ENCODE results near the gene THY1.
"Not testable (repeated sequence)": the region's sequence is repeated elsewhere in the genome, so short reads cannot be mapped to it uniquely, and the experiment has no call there.

Gene THY1

DNA sequence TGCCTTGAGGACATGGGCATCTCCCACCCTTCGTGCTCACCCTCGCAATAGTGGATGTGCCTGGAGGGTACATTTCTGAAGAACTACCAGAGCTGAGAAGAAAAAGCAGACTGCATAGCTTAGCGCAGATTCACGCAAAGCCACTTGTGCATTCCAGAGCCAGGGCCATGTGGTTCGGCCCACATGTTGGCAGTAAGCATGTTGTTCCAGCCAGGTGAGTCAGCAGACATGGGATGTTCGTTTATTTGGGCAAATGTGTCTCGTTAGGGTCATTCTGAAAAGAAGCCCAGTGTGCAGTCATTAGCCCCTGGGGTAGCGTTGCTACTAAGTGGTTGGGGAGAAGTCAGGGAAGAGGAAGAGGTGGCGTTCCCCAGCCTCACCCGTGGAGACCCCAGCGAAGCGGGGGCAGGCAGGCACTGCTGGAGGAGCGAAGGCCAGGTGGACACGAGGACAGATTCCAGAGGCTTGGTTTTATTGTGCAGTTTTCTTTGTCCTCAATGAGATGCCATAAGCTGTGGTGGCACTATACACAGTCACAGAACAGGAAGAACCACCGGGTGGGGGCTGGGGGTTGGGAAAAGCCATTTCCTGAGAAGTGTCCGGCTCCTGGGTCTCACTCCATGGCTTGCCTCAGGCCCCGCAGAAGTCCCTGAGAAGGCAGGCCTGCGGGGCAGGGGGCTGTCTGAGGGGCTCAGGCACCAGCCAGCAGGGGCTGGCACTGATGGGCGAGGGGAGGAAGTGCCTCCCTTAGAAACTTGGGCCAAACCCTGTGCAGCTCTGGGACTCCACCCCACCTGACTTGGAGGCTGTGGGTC is 5.0 kb downstream of the THY1 start:
- no peak for DNase-seq

DNA sequence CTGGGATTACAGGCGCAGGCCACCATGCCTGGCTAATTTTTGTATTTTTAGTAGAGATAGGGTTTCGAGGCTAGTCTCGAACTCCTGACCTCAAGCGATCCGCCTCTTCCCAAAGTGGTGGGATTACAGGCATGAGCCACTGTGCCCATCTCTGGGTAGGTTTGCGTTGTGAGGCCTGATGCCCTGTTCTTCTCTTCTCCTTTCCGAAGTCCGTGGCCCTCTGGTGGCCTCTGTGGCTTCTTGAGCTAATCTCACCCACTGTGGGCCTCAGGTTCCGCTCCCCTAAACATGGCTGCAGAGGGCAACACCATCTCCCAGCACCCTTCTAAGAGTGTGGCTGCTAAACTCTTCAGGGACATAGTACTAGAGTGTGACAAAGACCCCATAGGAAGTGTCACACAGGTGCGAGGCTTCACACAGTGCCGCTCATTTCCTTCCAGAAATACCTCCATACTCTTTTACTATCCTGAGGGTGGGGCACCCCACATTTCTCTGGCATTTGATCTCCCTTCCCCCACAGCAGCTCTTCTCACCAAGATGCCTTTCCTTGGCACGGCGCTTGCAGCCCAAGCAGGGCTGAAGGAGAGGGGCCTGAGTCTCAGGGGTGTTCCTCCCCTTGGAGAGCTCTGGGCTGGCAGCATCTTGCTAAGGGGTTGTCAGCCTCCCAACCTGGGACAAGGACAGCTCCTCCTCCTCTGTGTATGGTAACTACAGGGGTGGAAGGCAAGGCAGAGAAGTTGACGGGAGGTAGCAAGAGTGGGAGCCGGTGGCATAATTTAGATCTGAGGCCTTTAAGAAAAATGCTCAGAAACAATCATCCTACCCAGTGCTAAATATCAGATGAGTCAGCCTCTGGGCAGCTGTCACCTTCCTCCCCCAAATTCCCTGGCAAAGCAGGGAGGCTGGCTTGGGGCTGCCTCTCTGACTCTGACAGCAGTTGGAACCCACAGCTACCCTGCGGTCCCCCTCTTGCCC is 6.1 kb downstream of the THY1 start:
- no peak for DNase-seq

DNA sequence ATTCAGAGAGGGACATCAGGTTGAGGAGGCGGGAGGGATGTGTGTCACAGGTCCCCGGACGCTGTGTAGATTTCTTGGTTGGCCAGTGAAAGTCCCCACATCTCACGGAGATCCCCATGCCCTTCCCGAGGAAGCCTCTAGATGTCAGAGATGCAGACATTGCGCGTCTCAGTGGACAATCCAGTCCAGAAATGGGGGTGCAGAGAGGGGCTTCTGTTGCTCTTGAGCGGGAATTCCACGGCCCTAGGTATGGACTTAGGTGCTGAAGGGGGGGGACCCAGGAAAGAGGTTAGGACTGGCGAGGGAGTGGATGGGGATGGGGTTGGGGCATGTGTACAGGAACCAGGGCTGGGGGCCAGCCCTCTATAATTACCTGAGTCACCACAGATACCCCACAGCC is 7.0 kb downstream of the THY1 start:
- DNase-seq: no peak

DNA sequence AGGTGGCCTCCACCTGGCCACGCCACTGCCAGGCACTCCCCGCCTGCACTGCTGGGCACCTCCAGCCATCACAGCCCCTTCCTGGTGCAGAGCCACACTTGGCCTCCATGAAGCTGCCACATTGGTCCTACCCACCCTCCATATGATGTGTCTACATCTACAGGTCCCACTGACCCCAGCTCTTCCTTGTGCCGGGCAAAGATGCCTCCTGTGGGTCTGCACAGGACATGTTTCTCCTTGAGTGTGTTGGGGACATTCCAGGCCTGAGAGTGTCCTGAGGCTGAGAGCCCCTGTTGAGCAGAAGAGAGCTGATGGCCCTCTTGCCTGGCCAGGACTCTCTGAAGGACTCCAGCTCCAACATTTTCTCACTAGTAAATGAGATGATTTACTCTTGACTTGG is 7.5 kb downstream of the THY1 start:
- no peak for DNase-seq

DNA sequence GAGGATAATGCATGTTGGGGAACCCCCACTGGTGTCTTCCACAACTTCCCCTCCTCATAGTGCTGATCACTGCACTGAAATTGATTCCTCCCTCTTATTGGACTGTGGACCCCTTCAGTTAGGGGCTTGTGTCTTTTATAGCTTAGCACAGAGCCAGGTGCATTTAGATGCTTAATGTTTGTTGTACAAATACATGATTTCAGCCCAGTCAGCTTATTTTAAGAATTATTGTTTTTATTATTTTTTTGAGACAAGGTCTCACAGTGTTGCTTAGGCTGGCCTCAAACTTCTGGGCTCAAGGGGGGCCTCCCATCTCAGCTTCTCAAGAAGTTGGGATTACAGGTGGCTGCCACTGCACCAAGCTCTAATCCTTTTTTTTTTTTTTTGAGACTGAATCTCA is 8.2 kb downstream of the THY1 start:
- no peak for DNase-seq

DNA sequence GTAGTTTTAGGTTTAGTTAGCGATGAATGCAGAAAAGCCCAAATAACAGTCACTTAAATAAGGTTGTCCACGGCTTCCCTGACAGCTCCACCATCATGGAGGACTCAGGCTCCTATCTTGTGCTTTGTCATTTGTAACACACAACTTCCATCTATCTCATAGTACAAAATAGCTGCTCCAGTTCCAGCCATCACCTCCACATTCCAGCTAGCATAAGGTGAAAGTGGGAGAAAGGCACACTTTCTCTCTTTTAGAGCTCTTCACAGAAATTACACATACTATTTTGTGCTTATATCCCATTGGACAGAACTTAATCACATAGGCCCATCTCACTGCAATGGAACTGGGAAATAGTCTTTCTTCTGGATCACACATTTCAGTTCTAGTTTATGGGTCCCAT is 8.7 kb downstream of the THY1 start:
- DNase-seq: no peak

DNA sequence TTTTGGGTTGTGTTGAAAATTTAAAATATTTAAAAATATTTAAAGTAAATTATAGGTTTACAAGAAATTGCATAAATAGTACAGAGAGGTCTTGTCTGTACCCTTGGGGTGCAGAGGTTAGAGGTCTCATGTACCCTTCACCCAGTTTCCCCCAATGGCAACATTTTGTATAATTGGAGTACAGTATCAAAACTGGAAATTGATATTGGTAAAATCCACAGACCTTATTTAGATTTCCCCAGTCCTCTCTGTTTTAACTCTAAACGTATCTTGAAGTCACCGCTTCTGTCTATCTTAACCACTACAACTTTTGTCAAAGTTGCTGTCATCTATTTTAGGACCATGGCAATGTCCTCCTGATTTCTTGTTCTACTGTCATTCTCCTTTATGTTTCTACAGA is 10.9 kb downstream of the THY1 start:
- DNase-seq: no peak

DNA sequence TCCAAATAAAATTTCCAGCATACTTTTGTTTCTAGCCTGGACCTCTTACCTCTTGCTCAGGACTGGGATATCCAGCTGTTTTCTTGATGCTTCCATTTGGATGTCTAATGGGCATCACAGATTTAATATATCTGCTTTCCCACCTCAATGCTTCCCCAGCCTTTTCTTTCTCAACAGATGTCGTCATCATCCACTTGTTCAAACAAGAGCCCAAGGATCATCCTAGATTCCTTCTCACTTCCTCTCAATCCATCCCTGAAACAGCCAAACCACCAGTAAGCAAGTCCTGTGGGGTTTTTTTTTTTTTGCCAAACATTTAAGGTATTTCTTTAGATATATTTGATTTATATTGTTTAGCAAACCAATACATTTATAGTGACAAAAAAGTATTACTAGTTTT is 12.5 kb downstream of the THY1 start:
- no peak for DNase-seq

DNA sequence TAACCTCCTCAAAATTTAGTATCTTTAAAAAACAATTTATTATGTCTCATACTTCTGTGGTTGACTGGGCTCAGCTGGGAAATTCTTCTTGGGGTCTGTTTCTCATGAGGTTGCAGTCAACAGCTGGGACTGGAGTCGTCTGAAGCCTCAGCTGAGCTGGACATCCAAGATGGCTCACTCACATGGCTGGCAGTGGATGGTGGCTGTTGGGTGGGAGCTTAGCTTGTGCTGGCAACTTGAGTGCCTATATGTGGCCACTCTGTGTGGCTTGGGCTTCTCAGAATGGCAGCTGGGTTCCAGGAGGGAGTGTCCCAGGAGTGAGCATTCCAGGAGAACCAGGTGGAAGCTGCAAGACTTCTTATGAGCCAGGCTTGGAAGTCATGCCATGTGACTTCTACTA is 13.2 kb downstream of the THY1 start:
- DNase-seq: no peak

DNA sequence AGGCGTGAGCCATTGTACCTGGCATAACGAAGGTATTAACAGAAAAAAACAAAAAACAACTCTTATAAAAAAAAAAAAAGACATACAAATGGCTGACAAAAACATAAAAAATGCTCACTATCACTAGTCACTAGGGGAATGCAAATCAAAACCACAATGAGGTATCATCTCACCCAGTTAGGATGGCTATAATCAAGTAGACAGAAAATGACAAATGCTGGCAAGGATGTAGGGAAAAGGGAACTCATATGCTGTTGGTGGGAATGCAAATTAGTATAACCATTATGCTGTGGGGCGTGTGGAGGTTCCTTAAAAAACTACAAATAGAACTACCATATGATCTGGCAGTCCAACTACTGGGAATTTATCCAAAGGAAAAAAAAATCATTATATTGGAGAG is 17.0 kb downstream of the THY1 start:
- DNase-seq: no peak

DNA sequence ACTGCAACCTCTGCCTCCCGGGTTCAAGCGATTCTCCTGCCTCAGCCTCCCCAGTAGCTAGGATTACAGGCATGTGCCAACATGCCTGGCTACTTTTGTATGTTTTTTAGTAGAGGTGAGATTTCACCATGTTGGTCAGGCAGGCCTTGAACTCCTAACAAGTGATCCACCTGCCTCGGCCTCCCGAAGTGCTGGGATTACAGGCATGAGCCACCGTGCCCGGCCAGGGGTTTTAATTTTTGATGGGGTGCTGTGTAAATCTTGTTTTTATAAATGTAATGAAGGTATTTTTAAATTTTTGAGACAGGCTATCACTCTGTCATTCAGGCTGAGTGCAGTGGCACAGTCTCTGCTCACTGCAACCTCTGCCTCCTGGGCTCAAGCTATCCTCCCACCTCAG is 17.5 kb downstream of the THY1 start:
- not testable (repeated sequence) for DNase-seq

DNA sequence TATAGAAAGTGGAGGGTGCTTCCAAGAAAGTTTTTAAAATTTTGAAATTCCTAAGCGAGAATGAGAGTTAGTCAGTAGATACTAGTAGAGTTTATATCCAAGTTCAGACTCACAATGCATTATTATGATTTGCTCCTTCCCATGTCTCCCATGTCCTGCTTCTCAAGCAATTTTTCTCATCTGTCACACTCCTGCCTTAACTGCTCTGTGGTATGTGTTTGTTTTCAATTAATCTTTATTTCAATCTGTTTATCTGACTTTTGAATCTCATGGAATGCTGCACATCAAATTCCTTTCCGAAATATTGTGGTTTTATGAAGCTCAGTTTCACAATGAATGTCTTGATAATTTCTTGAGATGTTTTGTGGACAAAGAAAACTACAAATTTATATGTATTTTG is 18.1 kb downstream of the THY1 start:
- DNase-seq: no peak

DNA sequence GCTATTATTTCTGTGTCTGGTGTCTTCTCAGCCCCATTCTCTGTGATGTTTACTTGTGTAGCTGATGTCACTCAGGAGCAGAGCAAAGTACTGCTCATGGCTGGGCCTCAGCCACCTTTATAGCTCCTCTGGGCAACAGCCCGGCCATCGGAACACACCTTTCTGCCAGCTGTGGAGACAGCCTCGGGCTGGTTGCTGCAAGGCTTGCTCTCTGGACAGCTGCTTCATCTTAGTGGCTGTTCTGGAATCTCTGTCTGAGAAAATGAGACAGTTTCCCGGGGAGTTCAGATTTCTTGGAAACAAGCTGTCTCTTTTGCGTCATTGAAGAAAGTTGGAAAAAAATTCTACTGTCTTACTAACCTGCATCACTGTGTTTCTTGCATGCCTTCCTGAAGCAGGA is 20.0 kb downstream of the THY1 start:
- DNase-seq: no peak

DNA sequence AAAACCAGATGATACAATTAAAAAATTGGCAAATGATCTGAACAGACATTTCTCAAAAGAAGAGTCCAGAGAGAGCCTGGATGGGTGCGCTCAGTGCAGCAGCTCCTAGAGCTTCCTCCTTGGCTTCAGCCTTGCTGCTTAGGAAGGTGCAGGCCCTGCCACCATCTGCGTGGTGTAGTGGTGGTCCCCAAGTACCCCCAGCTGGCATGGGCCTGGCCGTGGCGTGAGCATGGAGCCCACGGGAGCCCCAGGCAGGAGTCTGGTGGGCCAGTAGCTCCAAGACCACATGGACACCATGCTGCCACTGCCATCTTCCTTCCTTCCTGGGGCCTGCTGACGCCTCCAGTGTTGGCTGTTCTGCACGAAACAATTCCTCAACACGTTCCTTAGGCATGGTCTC is 20.5 kb downstream of the THY1 start:
- DNase-seq: no peak

DNA sequence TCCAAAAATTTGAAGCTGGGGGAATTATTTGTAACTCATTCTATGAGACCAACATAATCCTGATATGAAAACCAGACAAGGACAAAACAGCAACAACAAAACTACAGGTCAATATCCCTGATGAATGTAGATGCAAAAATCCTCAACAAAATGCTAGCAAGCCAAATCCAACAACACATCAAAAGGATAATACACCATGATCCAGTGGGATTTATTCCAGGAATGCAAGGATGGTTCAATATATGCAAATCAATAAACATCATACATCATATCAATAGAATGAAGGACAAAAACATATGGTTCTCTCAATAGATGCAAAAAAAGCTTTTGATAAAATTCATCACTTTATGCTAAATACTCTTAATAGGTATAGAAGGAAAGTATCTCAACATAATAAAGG is 22.1 kb downstream of the THY1 start:
- DNase-seq: no peak

DNA sequence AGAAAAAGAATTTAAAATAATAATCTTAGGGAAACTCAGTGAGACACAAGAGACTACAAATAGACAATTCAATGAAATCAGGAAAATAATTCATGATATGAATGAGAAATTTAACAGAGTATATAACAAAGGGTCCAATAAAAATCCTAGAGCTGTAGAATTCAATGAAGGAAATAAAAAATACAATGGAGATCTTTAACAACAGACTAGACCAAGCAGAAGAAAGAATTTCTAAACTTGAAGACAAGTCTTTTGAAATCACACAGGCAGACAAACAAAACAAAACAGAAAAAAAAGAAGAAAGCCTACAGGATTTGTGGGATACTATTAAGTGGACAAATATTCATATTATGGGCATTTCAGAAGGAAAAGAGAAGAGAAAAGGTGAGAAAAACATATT is 25.2 kb downstream of the THY1 start:
- no peak for DNase-seq

DNA sequence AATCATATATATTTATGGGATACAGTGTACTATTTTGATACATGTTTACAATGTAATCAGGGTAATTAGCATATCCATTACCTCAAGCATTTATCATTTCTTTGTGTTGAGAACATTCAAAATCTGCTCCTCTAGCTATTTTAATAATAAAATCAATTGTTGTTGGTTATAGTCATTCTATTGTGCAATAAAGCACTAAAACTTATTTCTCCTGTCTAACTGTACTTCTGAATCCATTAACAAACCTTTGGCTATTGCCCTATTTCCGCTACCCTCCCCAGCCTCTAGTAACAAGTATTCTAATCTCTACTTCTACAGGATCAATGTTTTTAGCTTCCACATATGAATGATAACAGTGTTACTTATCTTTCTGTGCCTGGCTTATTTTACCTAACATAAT is 26.1 kb downstream of the THY1 start:
- DNase-seq: no peak

DNA sequence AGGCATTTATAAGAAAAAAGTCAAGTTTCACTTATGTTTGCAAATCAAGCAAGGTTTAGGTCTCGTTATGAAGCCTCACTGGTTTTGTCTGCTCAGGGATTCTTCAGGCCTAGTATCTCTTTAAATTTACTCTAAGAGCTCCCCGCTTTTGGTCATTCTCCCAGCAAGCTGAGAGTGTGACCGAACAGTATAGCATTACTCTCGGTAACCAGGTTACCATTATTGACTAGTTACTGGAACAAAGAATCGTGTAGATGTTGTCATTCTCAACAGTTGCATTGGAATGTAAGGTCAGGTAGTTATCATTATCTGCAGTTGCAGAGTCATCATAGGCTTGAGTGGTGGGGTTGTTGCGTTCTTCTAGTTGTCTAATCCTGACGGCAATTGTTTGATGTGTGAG is 31.7 kb downstream of the THY1 start:
- no peak for DNase-seq

DNA sequence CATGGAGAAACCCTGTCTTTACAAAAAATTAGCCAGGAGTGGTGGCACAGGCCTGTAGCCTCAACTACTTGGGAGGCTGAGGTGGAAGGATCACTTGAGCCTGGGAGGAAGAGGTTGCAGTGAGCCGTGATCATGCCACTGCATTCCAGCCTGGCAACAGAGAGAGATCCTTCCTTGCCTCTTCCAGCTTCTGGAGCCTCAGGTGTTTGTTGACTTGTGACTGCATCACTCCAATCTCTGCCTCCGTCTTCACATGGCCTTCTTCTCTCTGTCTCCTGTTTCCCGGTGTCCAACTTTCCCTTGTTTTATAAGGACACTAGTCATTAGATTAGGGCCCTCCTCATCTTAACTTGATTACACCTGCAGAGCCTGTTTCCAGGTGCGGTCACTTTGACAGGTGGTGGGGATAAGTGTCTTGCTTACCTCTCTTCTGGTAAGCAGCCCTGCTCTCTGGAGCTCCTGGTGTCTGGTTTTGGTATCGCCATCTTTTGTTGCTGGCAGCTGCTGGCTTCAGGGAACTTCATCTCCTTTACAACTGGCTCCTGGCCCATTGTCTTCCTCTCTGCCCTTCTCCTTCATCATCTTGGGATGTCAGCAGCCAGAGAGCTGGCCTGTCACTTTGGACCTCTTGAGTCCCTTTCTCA is 33.2 kb downstream of the THY1 start:
- DNase-seq: no peak

DNA sequence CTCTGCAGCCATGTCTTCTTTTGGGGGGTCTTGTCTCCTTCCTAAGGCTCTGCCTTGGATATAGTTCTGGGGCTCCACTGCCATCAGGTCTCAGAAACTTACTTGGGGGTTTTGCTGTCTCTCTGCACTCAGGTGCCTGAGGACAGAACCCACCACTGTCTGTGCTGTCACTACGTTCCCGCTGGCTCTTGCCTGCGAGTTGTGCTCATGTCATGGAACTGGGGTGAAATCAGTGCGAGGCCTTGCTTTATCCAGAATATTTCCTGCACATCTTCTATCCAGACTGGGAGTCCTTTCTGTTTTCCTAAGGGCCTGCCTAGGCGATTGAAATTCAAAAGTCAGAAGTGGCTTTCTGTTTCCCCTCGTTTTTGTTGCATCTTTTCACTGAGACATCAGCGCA is 34.9 kb downstream of the THY1 start:
- DNase-seq: no peak

DNA sequence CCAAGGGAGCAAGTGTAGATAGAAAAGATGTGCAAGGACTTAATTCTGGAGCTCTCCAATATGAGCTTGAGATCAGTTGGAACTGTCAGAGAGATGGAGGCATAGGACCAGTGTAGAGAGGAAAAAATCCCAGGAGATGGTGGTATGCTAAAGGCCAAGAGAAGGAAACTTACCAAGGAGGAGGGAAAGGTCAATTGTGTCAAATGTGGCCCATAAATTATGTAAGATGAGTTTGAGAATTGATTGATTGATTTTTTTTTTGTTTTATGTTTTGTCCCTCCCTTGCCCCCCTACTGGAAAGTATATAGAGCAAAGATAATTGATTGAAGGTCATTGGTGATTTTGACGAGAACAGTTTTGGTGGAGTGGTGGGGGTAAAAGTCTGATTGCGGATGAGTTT is 38.6 kb downstream of the THY1 start:
- DNase-seq: no peak

DNA sequence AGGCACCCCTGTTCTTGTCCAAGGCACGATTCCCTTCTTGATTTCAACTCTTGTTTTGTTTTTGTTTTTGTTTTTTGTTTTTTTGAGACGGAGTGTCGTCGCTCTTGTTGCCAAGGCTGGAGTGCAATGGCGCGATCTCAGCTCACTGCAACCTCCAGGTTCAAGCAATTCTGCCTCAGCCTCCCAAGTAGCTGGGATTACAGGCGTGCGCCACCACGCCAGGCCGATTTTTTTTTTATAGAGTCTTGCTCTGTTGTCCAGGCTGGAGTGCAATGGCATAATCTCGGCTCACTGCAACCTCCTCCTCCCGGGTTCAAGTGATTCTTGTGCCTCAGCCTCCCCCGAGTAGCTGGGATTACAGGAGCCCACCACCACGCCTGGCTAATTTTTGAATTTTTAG is 40.5 kb downstream of the THY1 start:
- DNase-seq: not testable (repeated sequence)

DNA sequence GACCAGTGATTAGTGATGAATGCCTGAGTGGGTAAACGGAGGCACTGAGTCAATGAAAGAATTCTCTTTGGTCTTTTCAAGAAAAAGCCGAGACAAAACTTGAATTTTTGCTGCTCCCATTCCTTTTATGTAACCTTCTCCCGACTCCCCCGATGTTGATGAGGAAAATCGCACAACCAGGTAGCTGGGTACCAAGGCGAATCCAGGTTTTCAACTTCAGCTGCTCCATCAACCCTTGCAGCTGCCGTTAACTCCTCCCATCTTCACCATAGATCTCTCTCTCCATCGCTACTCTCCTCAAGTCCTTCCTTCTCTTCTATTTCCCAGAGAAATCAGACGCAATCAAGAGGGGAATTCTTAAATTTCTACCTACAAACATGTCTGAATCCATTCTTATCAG is 40.9 kb downstream of the THY1 start:
- DNase-seq: no peak

Measured in activated naive CD4-positive, alpha-beta T cell treated with anti-CD3 and anti-CD28 coated beads, Interleukin-2, amount 50 U/mL, for 16 hours (primary cell).